Neural cell (in vitro differentiated cells): ENCODE results near the gene PARVA. TPM values are rescaled to one million over a fixed set of nuclear protein-coding genes. Genes with fewer than 3 reads are reported as not detected.

Experiments used
- H2AFZ ChIP-seq: fragments of 200-600, 300-800 bp; sonication (generic), shearing (Covaris generic); 2 replicates; pipeline ENCODE4 v1.6.0; 2014; ENCODE audit warnings: low read depth, mild to moderate bottlenecking, antibody characterized with exemption, low read length, moderate library complexity
- H3F3A ChIP-seq: fragments of 200-600 bp; shearing (Covaris generic); 2 replicates; pipeline ENCODE4 v1.6.1; 2016; ENCODE audit warnings: mild to moderate bottlenecking, moderate library complexity, mixed read lengths, antibody characterized with exemption, low read length; ENCODE audit not compliant: insufficient read depth, poor library complexity, severe bottlenecking
- H3K27ac ChIP-seq: fragments of 200-600, 300-800 bp; sonication (generic), shearing (Covaris generic); 2 replicates; pipeline ENCODE4 v1.5.1; 2014; ENCODE audit warnings: mild to moderate bottlenecking, low read length, moderate library complexity
- H3K27me3 ChIP-seq: fragments of 300-800, 200-600 bp; sonication (generic), shearing (Covaris generic); 2 replicates; pipeline ENCODE4 v1.6.0; 2014; ENCODE audit warnings: mild to moderate bottlenecking, low read depth, low read length, moderate library complexity; ENCODE audit not compliant: insufficient read depth
- H3K36me3 ChIP-seq: fragments of 300-800, 200-600 bp; sonication (generic), shearing (Covaris generic); 2 replicates; pipeline ENCODE4 v1.5.1; 2014; ENCODE audit warnings: mild to moderate bottlenecking, antibody characterized with exemption, low read length, moderate library complexity; ENCODE audit not compliant: insufficient read depth
- H3K4me2 ChIP-seq: fragments of 300-800, 200-600 bp; sonication (generic), shearing (Covaris generic); 2 replicates; pipeline ENCODE4 v1.6.0; 2014; ENCODE audit warnings: mild to moderate bottlenecking, low read length
- H3K4me3 ChIP-seq: fragments of 300-800, 200-600 bp; sonication (generic), shearing (Covaris generic); 2 replicates; pipeline ENCODE4 v1.5.1; 2014; ENCODE audit warnings: mild to moderate bottlenecking, low read length, moderate library complexity
- H3K79me2 ChIP-seq: fragments of 200-600 bp; shearing (Covaris generic); replicated peaks from 2 replicates; pipeline ENCODE4 v1.6.0; 2014; ENCODE audit warnings: mild to moderate bottlenecking, low read length, moderate library complexity; ENCODE audit not compliant: insufficient read depth
- H3K9ac ChIP-seq: fragments of 300-800, 200-600 bp; sonication (generic), shearing (Covaris generic); 2 replicates; pipeline ENCODE4 v1.6.1; 2016; ENCODE audit warnings: mild to moderate bottlenecking, low read length, mixed read lengths
- H3K9me2 ChIP-seq: fragments of 200-600 bp; shearing (Covaris generic); 2 replicates; pipeline ENCODE4 v1.6.1; 2016; ENCODE audit warnings: mild to moderate bottlenecking, low read length, mixed read lengths; ENCODE audit not compliant: insufficient read depth
- H3K9me3 ChIP-seq: fragments of 200-600, 300-800 bp; sonication (generic), shearing (Covaris generic); 2 replicates; pipeline ENCODE4 v1.6.1; 2016; ENCODE audit warnings: mild to moderate bottlenecking, mixed run types, low read length, moderate library complexity, mixed read lengths
- H4K20me1 ChIP-seq: fragments of 200-600 bp; shearing (Covaris generic); 2 replicates; pipeline ENCODE4 v1.6.1; 2016; ENCODE audit warnings: mild to moderate bottlenecking, mixed run types; ENCODE audit not compliant: insufficient read depth
- EP300 ChIP-seq: fragments of 450-650 bp; conservative IDR thresholded peaks from 2 replicates; pipeline ENCODE4 v1.6.1; 2014; ENCODE audit warnings: antibody characterized with exemption, mild to moderate bottlenecking, moderate library complexity; ENCODE audit not compliant: poor library complexity, severe bottlenecking
- EZH2 ChIP-seq: fragments of 200-600, 300-800 bp; shearing (Covaris generic), sonication (generic); IDR thresholded peaks from 2 replicates; pipeline ENCODE4 v1.6.1; 2014; ENCODE audit warnings: antibody characterized with exemption, low read length, borderline replicate concordance, mild to moderate bottlenecking; ENCODE audit not compliant: insufficient read depth, poor library complexity, severe bottlenecking
- MXI1 ChIP-seq: fragments of 450-650 bp; conservative IDR thresholded peaks from 2 replicates; pipeline ENCODE4 v1.6.1; 2014; ENCODE audit warnings: antibody characterized with exemption, mild to moderate bottlenecking; ENCODE audit not compliant: poor library complexity, severe bottlenecking
- RAD21 ChIP-seq: fragments of 450-650 bp; conservative IDR thresholded peaks from 2 replicates; pipeline ENCODE4 v1.6.1; 2014; ENCODE audit warnings: antibody characterized with exemption, mild to moderate bottlenecking, moderate library complexity
- SMC3 ChIP-seq: fragments of 450-650 bp; conservative IDR thresholded peaks from 2 replicates; pipeline ENCODE4 v1.6.1; 2014; ENCODE audit warnings: antibody characterized with exemption, mild to moderate bottlenecking, moderate library complexity; ENCODE audit not compliant: poor library complexity
- TAF1 ChIP-seq: IDR thresholded peaks from 2 replicates; pipeline ENCODE4 v1.6.1; 2012; ENCODE audit warnings: low read depth
- polyA plus RNA-seq: library from polyadenylated mRNA; depleted of rRNA; stranded (reverse); fragments of >200 nt; gene quantifications from 2 replicates; pipeline ENCODE4 v1.2.3, GENCODE V29; 2014
- TF ChIP-seq, protein P1 (sequence below): fragments of 450-650 bp; IDR thresholded peaks from 2 replicates; pipeline ENCODE4 v1.5.1; 2014; ENCODE audit warnings: antibody characterized with exemption, mild to moderate bottlenecking, moderate library complexity; ENCODE audit not compliant: poor library complexity, severe bottlenecking
- TF ChIP-seq, protein P2 (sequence below): IDR thresholded peaks from 2 replicates; pipeline ENCODE4 v1.6.1; 2012; ENCODE audit warnings: borderline replicate concordance

PARVA gene
- polyA plus RNA-seq, 1 donor from 2014 or later = 0.94 TPM

DNA sequence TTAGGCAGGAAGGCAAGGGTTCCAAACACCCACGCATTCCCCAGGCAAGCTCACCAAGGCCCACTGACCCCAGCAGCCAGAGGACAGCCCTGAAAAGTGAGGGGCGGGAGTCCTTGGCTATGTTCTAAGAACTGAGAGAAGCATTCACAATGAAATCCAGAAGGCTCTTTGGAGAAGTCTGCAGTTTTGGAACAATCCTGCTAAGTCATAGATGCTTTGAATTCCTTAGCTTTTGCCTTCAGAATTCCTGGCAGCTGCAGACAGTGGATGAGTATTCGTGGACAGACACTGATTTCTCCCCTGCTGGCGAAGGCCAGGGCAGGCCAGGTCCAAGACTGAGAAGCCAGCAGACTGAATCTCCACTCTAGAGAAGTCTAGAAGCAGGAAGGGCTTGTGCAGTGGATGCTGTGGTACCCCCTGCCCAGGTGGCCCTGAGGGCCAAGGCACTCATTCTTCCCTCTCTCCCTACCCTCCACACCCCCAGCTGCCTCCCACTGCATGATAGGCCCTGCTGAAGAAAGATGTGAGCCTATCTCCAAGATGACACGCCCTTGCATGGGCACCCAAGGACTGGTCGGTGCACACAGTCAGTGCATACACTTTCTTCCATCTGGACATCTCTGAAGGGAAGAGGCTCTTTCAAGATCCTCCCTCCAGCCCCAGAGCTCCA lies 163.7 kb downstream of the PARVA start:
- Histone ChIP-seq H3K9me2 (no peaks in the 10 kb centered on the region), H3F3A (no peaks in the 10 kb centered on the region), H2AFZ (no peak overlapping the region), H3K79me2 (no peaks in the 10 kb centered on the region), H3K27ac (no peak overlapping the region), H4K20me1 (no peaks in the 10 kb centered on the region), H3K9ac (no peak overlapping the region), H3K4me3 (no peak overlapping the region), H3K9me3 (no peaks in the 10 kb centered on the region), H3K4me2 (no peak overlapping the region), H3K36me3 (no peaks in the 10 kb centered on the region), H3K27me3 (no peaks in the 10 kb centered on the region)
- TF ChIP-seq, protein P1, sequence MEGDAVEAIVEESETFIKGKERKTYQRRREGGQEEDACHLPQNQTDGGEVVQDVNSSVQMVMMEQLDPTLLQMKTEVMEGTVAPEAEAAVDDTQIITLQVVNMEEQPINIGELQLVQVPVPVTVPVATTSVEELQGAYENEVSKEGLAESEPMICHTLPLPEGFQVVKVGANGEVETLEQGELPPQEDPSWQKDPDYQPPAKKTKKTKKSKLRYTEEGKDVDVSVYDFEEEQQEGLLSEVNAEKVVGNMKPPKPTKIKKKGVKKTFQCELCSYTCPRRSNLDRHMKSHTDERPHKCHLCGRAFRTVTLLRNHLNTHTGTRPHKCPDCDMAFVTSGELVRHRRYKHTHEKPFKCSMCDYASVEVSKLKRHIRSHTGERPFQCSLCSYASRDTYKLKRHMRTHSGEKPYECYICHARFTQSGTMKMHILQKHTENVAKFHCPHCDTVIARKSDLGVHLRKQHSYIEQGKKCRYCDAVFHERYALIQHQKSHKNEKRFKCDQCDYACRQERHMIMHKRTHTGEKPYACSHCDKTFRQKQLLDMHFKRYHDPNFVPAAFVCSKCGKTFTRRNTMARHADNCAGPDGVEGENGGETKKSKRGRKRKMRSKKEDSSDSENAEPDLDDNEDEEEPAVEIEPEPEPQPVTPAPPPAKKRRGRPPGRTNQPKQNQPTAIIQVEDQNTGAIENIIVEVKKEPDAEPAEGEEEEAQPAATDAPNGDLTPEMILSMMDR = no peak
- TF ChIP-seq, protein P2, sequence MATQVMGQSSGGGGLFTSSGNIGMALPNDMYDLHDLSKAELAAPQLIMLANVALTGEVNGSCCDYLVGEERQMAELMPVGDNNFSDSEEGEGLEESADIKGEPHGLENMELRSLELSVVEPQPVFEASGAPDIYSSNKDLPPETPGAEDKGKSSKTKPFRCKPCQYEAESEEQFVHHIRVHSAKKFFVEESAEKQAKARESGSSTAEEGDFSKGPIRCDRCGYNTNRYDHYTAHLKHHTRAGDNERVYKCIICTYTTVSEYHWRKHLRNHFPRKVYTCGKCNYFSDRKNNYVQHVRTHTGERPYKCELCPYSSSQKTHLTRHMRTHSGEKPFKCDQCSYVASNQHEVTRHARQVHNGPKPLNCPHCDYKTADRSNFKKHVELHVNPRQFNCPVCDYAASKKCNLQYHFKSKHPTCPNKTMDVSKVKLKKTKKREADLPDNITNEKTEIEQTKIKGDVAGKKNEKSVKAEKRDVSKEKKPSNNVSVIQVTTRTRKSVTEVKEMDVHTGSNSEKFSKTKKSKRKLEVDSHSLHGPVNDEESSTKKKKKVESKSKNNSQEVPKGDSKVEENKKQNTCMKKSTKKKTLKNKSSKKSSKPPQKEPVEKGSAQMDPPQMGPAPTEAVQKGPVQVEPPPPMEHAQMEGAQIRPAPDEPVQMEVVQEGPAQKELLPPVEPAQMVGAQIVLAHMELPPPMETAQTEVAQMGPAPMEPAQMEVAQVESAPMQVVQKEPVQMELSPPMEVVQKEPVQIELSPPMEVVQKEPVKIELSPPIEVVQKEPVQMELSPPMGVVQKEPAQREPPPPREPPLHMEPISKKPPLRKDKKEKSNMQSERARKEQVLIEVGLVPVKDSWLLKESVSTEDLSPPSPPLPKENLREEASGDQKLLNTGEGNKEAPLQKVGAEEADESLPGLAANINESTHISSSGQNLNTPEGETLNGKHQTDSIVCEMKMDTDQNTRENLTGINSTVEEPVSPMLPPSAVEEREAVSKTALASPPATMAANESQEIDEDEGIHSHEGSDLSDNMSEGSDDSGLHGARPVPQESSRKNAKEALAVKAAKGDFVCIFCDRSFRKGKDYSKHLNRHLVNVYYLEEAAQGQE = no peak
- TF ChIP-seq SMC3 = no peak
- no peak for TF ChIP-seq TAF1
- no peak for TF ChIP-seq MXI1
- no peak for TF ChIP-seq RAD21

DNA sequence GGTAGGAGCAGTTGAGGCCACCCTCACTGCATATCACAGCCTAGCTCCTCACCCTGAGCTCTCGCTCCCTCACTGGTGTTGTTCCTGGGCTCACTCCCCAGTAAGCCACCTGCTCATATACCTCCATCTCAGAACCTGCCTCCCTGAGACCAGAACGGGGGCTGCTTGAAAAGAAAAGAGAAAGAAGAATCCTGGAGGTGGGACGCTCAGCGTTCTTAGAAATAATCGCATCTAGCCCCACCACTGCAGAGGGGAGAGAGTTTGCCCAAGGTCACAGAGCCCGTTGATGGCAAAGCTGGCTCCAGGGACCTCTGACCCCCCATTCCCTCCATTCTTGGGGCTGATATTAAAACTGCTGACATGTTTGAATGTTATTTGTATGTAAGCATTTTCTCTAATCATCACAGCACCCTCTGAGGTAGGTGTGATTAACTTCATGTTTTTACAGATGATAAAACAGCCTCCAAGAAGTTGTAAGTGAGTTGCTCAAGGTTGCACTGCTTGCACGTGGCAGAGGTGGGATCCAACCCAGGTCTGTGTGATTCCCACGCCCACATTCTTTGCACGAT lies 164.3 kb downstream of the PARVA start:
- Histone ChIP-seq H4K20me1 (no peaks in the 10 kb centered on the region), H3K9ac (no peak overlapping the region), H3K4me2 (no peak overlapping the region), H3K27ac (no peak overlapping the region), H2AFZ (no peak overlapping the region), H3K9me2 (no peaks in the 10 kb centered on the region), H3K27me3 (no peaks in the 10 kb centered on the region), H3F3A (no peaks in the 10 kb centered on the region), H3K79me2 (no peaks in the 10 kb centered on the region), H3K9me3 (no peaks in the 10 kb centered on the region), H3K4me3 (no peak overlapping the region), H3K36me3 (no peaks in the 10 kb centered on the region)
- no peak for TF ChIP-seq EZH2
- no peak for TF ChIP-seq MXI1
- TF ChIP-seq TAF1 = no peak
- TF ChIP-seq EP300 = no peak
